Coronary artery (tissue), 2 donors: ENCODE measurements around the gene SUCLG2.

Experiments
- DNase-seq: peaks from one replicate; pipeline ENCODE4 v3.0.0-alpha.2; 2017; ENCODE audit warnings: low spot score
- H3K27ac ChIP-seq, 2 donors: fragments of 200-600 bp; sonication (generic); one replicate each; pipeline ENCODE4 v1.5.1; 2016 to 2019
- H3K4me3 ChIP-seq: fragments of 200-600 bp; sonication (generic); 2 replicates; pipeline ENCODE4 v1.5.1; 2016; ENCODE audit warnings: mild to moderate bottlenecking, moderate library complexity
- TF ChIP-seq, protein P1 (sequence below): fragments of 200-600 bp; sonication (generic); IDR thresholded peaks from one replicate; pipeline ENCODE4 v1.5.1; 2019; ENCODE audit warnings: antibody characterized with exemption

SUCLG2 gene

DNA sequence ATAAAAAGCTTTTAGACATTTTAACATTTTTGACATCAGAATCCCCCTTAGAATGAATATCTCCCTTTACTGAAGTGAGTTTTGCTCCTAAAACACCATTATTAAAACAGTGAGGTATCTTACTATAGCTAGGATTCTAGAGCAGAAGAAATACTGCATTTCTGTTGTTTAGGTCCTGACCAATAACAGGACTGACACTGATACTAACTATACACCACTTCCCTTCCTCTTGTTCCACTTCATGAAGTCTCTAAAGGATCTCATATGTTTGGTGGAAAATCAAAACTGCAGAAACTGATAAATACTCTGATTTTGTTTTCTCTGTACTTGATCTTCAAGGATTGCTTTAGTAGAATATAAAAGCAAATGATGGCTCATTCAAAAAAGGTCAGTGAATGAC, 230.7 kb downstream of the SUCLG2 start:
- no peak for DNase-seq
- H3K27ac ChIP-seq, result no peak overlapping the region
- TF ChIP-seq, protein P1, sequence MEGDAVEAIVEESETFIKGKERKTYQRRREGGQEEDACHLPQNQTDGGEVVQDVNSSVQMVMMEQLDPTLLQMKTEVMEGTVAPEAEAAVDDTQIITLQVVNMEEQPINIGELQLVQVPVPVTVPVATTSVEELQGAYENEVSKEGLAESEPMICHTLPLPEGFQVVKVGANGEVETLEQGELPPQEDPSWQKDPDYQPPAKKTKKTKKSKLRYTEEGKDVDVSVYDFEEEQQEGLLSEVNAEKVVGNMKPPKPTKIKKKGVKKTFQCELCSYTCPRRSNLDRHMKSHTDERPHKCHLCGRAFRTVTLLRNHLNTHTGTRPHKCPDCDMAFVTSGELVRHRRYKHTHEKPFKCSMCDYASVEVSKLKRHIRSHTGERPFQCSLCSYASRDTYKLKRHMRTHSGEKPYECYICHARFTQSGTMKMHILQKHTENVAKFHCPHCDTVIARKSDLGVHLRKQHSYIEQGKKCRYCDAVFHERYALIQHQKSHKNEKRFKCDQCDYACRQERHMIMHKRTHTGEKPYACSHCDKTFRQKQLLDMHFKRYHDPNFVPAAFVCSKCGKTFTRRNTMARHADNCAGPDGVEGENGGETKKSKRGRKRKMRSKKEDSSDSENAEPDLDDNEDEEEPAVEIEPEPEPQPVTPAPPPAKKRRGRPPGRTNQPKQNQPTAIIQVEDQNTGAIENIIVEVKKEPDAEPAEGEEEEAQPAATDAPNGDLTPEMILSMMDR, result no peak
- H3K4me3 ChIP-seq, result no peak overlapping the region

DNA sequence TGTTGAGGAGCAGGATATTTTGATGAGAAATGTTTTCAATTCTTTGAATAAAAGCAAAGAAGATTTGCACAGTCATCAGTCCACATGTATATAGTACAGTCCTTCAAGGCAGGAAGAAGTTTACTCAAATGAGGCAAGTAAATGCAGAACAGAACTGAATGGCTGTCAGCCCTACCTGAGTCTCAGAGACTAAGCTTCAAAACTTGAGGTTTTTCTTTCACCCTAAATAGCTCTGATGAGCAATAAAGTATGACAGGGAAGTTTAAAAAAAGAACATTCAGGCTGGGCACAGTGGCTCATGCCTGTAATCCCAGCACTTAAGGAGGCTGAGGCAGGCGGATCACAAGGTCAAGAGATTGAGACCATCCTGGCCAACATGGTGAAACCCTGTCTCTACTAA, 232.5 kb downstream of the SUCLG2 start:
- DNase-seq, result no peak
- H3K27ac ChIP-seq, result no peak overlapping the region
- H3K4me3 ChIP-seq, result no peak overlapping the region
- TF ChIP-seq, protein P1, result no peak

DNA sequence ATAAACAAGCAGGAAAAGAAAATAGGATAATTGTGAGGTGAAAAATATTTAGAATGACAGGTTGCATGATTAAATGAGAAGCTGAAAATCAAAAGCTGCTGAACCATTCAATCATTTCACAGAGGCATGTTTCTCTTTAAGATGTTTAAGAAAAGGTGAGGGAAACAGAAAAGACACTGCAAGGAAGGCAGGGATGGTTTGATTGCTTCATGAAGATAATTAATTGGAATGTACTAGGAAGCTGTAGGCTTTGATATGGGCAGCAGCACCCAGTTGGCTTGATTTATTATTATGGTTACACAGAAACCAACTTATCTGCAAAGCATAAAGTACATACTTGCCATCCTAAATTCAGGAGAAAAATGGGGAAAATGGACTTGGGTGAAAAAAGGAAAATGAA, 234.6 kb downstream of the SUCLG2 start:
- Histone ChIP-seq H3K4me3 (no peak overlapping the region), H3K27ac (no peak overlapping the region)
- DNase-seq, result no peak
- TF ChIP-seq, protein P1, result no peak

DNA sequence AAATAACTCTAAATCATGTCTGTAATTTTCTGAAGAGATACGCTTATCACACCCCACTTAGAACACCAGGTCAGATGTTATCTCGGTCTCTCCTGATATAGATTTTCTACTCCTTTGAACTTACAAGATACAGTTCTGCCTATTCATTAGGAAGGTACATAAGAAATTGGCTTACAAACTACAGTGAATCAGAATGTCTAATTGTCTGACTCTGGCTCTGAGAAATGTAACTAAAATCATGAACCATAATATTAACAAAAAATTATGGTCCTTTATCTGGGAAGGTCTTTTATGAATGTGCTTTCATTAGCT, 235.2 kb downstream of the SUCLG2 start:
- TF ChIP-seq, protein P1, result no peak
- no peak for DNase-seq
- no peak overlapping the region for H3K4me3 ChIP-seq
- H3K27ac ChIP-seq, result no peak overlapping the region

DNA sequence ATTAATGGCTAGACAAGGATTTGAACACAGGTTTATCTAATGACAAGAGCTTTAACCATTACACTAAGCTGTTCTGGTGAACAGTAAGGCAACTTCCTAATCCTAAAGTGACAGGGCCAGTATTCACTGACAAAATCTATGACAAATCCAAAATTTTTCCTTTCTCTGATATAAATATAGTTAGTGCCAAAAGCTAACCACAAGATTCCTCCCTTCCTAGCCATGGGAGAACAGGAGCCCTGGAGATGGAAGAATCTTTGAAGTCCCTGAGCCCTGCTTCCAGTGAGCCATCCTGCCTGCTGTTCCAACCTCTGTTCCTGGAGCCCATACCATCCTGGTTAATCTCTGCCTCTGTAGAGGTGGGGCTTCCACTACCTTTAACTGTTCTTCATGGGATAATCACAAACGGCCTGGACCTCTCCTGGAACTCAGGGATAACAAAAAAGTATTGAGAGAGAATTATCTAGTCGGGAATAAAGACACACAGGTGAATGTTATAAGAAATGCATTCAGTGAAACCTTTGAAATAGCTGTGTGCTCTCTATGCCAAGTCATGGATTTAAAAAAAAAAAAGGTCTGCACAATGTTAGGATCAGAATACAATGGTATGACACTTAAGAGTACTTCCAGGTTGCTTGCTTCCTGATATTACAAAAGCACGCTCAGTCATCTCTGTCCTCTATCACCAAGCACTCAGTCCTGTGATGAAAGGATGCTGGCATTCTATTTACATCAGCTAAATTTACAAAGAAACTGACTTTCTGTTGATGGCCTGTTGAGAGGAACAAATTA, 235.8 kb downstream of the SUCLG2 start:
- TF ChIP-seq, protein P1, result no peak
- no peak overlapping the region for H3K4me3 ChIP-seq
- no peak overlapping the region for H3K27ac ChIP-seq
- no peak for DNase-seq

DNA sequence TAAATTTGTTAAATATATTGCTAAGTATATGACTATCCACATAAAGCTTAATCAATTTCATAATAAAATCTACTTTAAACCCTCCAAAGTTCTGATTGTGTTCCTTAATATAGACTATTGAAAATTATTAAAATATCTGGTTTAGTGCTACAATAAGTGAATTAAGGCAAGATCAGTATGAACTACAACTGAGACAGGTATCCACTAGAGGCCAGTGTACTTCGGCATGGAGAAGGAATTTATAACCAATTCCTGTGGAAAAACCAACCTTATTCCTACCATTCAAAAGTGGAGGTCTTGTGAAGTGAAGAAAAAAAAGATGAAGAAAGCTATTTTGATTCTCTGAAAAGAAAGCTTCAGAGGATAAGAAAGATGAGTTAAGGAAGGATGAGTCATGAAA, 237.7 kb downstream of the SUCLG2 start:
- no peak overlapping the region for H3K4me3 ChIP-seq
- TF ChIP-seq, protein P1, result no peak
- H3K27ac ChIP-seq, result no peak overlapping the region
- DNase-seq, result no peak

DNA sequence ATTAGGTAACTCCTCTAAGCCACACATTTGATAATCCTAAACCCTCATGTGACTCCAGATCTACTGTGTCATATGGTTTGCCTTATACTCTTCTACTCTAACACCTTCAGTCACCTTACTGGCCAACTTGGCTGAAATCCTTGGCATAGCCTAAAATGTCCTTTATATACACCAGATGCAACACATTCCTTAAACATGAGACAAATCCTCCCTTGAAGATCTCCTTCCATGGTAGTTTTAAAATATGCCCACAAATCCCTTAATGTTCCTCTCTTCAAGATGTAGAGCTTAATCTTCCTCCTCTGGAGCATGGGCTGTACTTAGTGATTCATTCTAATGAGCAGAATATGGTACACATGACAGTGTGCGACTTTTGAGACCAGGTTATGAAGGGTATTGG, 238.9 kb downstream of the SUCLG2 start:
- Histone ChIP-seq H3K4me3 (no peak overlapping the region), H3K27ac (no peak overlapping the region)
- TF ChIP-seq, protein P1, result no peak
- no peak for DNase-seq
